Right ventricle myocardium superior (tissue), 1 donor: ENCODE measurements around the gene SPDYA. TPM values are rescaled to one million over a fixed set of nuclear protein-coding genes. Genes with fewer than 3 reads are reported as not detected.
A peak's percentile ranks its signal among the peaks of the same experiment; 100 is the strongest.
"Not testable (repeated sequence)": the region's sequence is repeated elsewhere in the genome, so short reads cannot be mapped to it uniquely, and the experiment has no call there.

ENCODE experiments used
- ATAC-seq: fragments of 200-7000 bp; cut with Tn5 transposase; one replicate; pipeline ENCODE4 v1.9.1; 2020; ENCODE audit warnings: mild to moderate bottlenecking; ENCODE audit not compliant: poor library complexity
- DNase-seq: peaks from one replicate; pipeline ENCODE4 v3.0.0-alpha.2; 2020
- intact Hi-C: fragments of 100-400 bp; cut with DNase I; formaldehyde crosslinking; loops from one replicate; pipeline ENCODE4 v1.11.2; 2022
- long read RNA-seq: library from polyadenylated mRNA; unstranded; transcript quantifications from one replicate; pipeline ENCODE4 v2.0.0, GENCODE V29; 2021
- total RNA-seq: library from RNA; stranded (reverse); fragmentation: NEBNext Ultra II Directional; extraction: Animal tissue kit (Norgen Biotek cat#: 25700); gene quantifications from one replicate; pipeline ENCODE4 v1.2.1, GENCODE V29; 2021
- donor health status: DM: no; HTN: yes; CAD: no; lungs with severe emphysema.

SPDYA gene
- 0.24 TPM for total RNA-seq
- long read RNA-seq, partial matches to known transcripts = 0 of 5 reads
- long read RNA-seq, other reads (novel, unspliced or antisense) = 5 of 5 reads

DNA sequence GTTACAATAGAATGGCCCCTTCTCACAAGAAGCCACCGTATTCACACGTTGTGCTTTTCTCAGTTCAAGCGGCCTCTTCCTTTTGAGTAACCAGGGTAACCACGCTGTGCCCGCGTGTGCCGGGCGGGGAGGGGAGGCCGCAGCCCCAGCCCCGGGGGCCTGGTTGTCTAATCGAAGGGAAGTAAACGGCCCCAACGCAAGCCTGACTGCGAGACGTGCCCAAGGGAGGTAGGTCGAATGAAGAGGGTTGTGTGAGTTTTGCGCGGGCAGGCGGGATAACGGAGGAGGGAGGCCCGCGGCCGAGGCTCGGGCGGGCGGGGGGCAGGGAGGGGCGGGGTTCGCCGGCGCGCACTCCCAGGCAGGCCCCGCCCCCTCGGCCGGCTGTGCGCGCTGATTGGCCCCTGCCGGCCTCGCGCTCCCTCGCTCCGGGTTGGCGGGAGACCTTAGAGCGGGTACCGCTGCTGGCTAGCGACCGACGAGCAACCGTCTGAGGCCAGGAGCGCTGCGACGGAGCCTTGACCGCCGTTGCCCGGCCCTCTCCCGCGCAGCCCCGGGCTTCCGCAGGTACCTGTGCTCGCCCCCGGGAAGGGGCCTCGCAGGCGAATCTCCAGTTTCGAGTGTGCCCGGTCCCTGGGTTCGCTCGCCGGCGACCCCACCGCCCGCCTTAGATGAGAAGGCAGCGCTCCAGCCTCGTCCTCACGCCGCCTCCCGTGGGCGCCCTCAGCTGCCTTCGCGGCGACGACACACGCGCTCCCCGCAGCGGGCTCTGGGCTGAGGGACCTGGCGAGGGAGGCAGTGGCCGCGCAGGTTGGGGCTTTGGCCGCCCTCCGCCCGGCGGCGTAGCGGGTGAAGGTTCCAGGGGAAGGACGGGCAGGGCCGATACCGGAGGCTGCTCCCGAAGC is at the start of gene SPDYA:
Gene SPDYA, plus strand, starts transcription at position 451 of the 902 bp plus-strand sequence. CDS start 5,181 bp downstream, outside the sequence.
- DNase-seq (peak; percentile 84), ATAC-seq (peak; percentile 97)
- intact Hi-C loops = no loop called here

DNA sequence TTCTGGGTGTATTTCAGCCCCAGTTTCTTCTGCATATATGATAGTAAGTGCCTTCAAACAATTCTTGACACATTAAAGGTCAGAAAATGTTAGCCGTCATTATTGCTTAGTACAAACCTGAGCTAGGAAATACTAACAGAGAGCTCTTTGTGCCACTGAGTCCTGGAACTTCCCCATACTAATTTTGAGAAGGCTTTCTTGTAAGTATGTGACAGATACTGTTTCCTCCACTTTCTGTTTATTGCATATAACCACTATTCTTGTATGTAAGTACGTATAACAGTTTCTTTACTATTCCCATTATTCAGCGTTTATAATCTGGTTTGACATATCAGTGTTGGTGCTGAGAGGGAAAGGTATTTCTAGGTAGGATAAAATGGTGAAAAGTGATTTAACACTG is 49.2 kb upstream of the SPDYA start:
- ATAC-seq (no peak), DNase-seq (no peak)
- intact Hi-C loops = no loop called here

DNA sequence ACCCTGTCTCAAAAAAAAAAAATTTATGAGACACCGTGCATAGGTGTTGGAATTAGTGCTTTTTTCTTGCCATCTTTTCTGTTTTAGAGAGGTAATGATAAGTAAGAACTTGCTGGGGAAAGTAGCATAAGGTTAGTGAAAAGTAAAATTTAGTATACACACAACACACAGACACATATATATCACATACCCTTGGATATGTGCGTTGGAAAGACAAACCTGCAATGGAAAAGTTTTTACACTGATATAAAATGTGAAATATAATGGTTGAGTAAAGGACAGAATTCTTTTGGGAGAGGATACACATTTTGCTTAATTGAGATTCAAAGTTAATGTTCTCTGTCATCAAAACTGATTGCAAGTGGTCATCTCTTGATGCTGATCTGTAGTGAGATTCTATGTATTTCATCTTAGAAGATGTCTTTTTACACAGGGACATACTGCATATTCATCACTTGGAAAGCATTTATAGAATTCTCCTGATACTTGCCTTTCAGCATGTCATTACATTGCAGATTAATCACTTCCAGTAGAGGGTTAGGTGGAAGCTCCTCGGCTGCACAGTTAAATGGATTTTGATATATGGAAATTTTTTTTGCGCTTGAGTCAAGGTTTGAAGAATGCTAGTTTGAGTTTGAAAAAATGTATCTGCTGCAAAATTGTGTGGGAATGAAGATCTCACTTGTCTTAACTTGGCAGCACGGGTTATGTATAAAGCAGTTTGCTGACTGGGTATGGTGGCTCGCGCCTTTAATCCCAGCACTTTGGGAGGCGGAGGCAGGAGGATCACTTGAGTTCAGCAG is 45.5 kb upstream of the SPDYA start:
- ATAC-seq (no peak), DNase-seq (no peak)
- intact Hi-C loops = no loop called here

DNA sequence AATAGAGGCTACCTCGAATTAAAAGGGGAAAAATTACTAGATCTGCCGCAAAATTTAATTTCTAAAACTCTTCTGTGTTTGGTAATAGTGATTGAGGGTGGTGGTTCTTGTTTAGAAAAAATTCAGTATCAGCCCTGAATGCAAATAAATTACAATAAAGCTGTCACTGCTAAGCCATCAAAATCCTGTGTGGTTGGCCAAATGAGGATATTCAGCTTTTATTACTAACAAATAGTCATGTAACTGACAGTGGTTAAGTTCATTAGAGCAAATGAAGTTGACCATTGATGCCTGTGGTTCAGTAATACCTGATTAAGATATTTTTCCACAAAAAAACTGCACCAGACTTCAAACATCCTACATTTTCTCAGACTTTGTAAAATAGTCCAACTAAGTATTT is 44.6 kb upstream of the SPDYA start:
- ATAC-seq (no peak), DNase-seq (no peak)
- intact Hi-C loops = no loop called here

DNA sequence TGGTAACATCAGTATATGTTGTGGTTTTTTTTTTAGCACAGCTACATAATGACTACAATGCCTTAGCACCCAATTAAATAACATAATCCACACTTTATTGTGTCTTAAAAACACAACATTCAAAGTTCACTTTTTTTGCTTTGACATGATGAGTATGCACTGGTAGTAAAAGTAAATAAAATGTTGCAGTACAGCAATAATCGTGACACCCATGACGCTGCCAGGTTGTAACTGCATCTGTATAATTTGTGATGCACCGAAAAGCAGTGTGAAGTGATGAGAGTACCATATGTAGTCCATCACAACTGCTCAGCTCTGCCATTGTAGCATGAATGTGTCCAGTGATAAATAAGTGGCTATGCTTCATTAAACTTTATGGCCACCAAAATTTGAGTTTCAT is 43.3 kb upstream of the SPDYA start:
- intact Hi-C loops = no loop called here
- no peak for ATAC-seq
- DNase-seq = no peak

DNA sequence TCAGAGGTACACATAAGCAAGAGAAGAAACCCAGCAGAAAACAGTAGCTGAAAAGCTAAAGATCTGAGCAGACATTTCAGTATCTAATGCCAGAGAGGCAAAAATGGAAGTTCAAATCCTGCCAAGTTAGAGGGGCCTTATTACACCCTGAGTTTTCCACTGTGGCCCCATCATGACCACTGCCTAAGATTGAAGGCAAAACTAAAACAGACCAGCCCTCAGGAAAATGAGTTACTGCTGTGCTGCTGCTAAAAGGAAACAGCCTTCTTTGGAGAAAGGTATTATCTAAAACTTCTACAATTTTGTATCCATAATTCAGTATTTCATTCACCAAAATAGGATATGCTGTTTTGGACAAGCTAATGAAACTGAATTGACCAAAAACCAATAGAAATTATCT is 42.2 kb upstream of the SPDYA start:
- DNase-seq = no peak
- ATAC-seq = no peak
- intact Hi-C loops = no loop called here

DNA sequence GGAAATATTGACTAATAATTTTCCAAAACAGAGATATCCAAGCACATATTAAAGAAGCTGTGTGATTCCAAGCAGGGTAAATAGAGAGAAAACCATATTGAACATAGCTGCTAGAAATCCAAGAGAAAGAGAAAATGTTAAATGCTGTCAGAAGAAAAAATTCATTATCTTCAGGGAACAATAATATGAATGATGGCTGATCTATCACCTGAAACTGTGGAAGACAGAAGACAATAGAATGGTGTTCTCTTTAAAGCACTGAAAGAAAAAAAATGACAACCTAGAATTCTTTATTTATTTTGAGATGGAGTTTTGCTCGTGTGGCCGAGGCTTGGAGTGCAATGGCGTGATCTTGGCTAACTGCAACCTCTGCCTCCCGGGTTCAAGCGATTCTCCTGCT is 41.7 kb upstream of the SPDYA start:
- DNase-seq = no peak
- intact Hi-C loops = no loop called here
- no peak for ATAC-seq

DNA sequence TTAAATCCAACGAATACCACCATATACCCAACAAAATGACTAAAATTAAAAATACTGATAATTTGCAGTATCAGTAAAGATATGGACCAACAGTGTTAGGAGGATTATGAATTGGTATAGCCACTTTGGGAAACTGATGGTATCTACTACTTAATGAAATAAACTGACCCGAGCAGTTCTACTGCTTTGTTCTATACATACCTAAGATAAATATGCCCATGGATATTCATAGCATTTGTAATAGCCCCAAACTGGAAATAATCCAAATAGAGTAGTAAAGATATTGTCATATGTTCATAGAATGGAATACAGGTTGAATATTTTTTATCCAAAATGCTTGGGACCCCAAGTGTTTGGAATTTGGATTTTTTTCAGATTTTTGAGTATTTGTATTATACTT is 38.3 kb upstream of the SPDYA start:
- DNase-seq (no peak), ATAC-seq (no peak)
- intact Hi-C loops = no loop called here

DNA sequence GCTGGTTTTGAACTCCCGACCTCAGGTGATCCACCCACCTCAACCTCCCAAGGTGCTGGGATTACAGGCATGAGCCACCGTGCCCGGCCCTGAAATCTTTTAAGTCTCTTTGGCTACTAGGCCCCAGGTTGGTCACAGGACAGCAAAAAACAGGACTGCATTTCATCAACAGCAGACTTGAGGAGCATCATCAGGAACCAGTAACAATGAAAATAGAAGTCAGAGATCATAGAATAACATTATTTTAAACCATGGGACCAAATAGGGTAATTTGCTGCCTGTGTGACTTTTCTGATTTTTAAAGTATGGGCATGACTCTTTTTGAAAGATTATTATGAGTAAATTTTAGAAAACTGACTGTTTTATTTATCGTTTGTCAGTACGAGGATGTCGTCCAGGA is 34.2 kb upstream of the SPDYA start:
- intact Hi-C loops = no loop called here
- DNase-seq (no peak), ATAC-seq (no peak)

DNA sequence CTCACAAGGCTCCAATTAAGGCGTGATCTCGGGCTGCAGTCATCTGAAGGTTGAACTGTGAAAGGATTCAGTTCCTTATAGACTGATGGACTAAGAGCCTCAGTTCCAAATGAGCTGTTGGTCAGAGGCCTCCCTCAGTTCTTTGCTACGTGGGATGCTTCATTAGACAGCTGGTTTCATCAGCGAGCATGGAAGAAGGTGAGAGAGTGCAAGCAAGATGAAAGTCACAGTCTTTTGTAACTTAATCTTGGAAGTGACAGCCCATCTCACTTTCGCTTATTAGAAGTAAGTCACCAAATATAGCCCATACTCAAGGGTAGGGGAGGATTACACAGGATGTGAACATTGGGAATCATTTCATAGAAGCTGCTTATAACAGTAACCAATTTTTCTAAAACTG is 32.2 kb upstream of the SPDYA start:
- DNase-seq (no peak), ATAC-seq (no peak)
- intact Hi-C loops = no loop called here

DNA sequence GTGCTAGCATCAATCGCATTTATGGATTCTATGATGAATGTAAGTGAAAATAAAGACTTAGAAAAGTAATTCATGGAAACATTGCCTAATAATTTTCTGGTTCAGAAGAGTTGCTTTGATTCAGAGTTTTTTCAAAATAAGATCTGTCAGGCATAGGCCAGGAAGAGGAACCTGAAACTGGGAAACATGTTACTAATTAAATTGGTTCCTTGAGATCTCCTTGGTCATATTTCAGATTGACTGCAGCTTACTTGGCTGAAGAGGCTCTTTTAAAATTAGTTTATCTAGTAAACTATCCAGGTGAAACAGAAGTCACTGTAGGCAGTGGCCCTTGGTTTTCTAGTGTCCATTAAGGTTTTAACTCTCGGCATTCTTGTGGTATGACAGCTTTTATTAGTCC is 31.6 kb upstream of the SPDYA start:
- intact Hi-C loops = no loop called here

DNA sequence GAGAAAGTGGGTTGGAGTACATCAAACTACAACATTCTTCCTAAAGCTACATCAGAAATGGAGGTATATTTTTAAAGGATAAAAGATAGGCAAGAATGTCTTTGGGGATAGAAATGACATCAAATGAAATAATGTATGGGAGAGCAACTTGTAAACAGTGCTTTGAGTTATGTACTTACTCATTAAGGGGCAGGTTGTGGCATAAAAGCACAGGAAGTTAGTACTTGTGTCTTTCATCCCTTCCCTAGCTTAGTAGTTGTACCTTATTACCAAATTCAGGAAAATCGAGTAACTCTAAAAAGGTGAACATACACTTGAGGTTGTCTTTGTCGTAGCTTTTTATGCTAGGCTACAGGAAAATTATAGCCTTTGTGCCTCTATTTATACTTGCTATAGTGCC is 30.1 kb upstream of the SPDYA start:
- no peak for DNase-seq
- intact Hi-C loops = no loop called here
- no peak for ATAC-seq

More for the DNA sequence above, 31.6 kb upstream of the SPDYA start:
- no peak for ATAC-seq
- no peak for DNase-seq

DNA sequence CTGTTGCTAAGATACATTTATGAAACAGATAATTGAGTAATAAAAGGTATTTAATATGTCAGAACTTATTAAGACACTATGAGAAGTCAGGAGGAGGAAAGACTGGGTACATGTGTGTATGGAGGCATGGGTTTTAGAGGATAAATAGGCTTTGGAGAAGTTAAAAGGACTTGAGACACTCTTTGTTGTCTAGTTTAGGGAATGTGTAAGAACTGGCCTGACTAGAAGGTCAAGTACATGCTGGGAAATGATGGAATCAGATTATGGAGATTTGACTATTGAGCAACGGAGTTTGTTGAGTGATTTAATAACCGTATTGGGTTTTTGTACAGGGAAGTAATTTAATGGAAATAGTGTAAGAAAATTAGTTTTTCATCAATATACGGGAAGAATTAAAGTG is 28.2 kb upstream of the SPDYA start:
- no peak for DNase-seq
- intact Hi-C loops = no loop called here
- no peak for ATAC-seq

DNA sequence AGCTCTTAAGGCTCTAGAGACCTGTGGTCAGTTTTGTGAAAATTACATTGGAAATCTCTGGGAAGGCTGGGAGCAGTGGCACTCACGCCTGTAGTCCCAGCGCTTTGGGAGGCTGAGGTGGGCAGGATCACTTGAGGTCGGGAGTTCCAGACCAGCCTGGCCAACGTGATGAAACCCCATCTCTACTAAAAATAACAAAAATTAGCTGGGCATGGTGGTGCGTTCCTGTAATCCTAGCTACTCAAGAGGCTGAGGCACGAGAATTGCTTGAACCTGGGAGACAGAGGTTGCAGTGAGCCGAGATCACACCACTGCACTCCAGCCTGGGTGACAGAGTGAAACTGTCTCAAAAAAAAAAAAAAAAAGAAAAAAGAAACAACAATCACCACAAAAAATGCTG is 26.1 kb upstream of the SPDYA start:
- ATAC-seq, intact Hi-C loops, DNase-seq: not testable (repeated sequence)

DNA sequence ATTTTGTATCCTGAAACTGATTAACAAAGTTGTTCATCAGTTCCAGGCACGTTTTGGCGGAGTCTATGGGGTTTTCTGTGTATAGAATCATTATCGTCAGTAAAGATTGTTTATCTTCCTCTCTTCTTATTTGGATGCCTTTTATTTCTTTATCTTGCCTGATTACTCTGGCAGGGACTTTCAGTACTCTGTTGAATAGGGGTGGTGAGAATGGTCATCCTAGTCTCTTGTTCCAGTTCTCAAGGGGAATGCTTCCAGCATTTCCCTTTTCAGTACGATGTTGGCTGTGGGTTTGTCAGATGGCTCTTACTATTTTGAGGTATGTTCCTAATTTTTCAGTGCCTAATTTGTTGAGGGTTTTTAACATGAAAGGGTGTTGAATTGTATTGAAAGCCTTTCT is 14.0 kb upstream of the SPDYA start:
- ATAC-seq = peak; percentile 27
- DNase-seq = no peak
- intact Hi-C loops = no loop called here

DNA sequence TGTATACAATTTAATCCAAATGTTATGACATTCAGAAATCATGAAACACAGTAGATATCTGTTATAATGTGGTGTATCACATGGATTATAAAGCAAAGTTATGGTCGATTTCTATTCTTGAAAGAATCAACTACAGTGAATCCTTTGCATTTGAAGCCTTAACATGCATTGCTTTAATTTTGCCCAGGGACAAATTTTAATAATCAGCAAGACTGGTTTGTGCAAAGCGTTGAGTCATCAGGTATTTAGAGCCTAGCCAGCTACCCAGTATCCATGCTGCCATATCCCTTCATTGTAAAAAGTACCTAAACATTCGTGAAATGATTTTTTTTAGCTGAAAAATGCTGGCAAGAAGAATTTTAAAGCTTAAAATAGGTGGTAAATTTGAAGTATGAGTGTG is 8.9 kb upstream of the SPDYA start:
- intact Hi-C loops = no loop called here
- ATAC-seq (no peak), DNase-seq (no peak)

DNA sequence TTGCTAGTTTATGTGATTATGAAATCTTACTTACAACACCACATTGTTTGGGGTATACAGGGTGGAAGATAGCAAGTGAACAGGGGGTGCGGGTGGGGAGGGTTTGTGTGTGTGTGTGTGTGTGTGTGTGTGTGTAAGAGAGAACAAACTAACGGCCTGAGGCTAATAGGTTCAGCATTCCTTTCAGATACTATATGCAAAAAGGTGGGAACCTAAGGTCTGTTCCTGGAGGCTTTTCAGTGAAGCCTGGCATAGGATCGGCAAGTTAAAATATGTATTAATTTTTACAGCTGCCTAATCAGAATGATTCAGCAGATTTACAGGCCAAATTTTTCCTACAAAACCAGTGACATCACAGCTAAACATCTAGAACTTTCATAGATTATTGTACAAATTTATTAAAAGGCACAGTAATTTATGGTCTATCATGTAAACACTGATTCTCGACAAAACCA is 7.6 kb upstream of the SPDYA start:
- ATAC-seq (no peak), DNase-seq (no peak)
- intact Hi-C loops = no loop called here

DNA sequence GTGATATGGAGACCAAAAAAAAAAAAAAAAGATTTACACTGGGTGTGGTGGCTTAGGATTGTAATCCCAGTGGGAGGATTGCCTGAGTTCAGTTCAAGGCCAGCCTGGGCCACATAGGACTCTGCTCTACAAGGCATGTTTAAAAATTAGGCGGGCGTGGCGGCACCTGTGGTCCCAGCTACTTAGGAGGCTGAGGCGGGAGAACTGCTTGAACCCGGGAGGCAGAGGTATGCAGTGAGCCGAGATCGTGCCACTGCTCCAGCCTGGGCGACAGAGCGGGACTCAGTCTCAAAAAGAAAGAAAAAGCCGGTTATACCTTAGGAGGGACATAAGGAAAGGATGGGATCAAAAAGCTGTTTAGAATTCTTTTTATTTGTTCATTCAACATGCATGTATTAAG is 707 bp upstream of the SPDYA start:
- DNase-seq (no peak), ATAC-seq (no peak)
- intact Hi-C loops = no loop called here

DNA sequence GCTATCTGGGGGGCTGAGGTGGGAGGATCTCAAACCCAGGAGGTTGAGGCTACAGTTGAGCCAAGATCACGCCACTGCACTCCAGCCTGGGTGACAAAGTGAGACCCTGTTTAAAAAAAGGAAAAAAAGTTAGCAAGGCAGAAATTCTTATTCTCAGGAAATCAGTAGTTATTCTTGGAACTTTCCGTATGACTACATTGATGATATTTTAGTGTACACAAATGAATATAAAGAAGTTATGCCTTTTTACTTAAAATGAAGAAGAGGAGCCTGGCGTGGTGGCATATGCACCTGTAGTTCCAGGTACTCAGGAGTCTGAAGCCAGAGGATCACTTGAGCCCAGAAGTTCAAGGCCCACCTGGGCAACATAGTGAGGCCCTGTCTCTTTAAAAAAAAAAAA is 7.4 kb downstream of the SPDYA start:
- DNase-seq (no peak), ATAC-seq (no peak)
- intact Hi-C loops = no loop called here
